Colonic mucosa (tissue), 4 donors: ENCODE results near the gene HNRNPUL1. TPM values are rescaled to one million over a fixed set of nuclear protein-coding genes. Genes with fewer than 3 reads are reported as not detected.
A peak's percentile ranks its signal among the peaks of the same experiment; 100 is the strongest.

Experiments used
- DNase-seq: peaks from one replicate; pipeline ENCODE4 v3.0.0-alpha.2; 2020
- H3K27ac ChIP-seq: fragments of 200-600 bp; one replicate; pipeline ENCODE4 v1.8.0; 2021
- H3K27me3 ChIP-seq: fragments of 200-600 bp; one replicate; pipeline ENCODE4 v1.8.0; 2021
- H3K36me3 ChIP-seq: fragments of 200-600 bp; one replicate; pipeline ENCODE4 v1.8.0; 2021
- H3K4me1 ChIP-seq: fragments of 200-600 bp; one replicate; pipeline ENCODE4 v1.8.0; 2021; ENCODE audit warnings: mild to moderate bottlenecking
- H3K4me3 ChIP-seq: fragments of 200-600 bp; one replicate; pipeline ENCODE4 v1.8.0; 2021
- H3K9ac ChIP-seq, 2 donors: one replicate each; pipeline ENCODE4 v1.7.0; 2013; ENCODE audit warnings: control low read depth in 2 of 2, low read depth in 2 of 2, low read length in 2 of 2
- H3K9me3 ChIP-seq: fragments of 200-600 bp; one replicate; pipeline ENCODE4 v1.8.0; 2021
- CTCF ChIP-seq: fragments of 200-600 bp; IDR thresholded peaks from one replicate; pipeline ENCODE4 v1.8.0; 2022; ENCODE audit warnings: antibody characterized with exemption, mild to moderate bottlenecking
- intact Hi-C: fragments of 100-400 bp; cut with DNase I; formaldehyde crosslinking; loops from one replicate; pipeline ENCODE4 v1.14.1; 2022
- total RNA-seq, 2 donors: library from RNA; stranded (reverse); fragmentation: NEBNext Ultra II Directional in 1 of 2; extraction: Animal tissue kit (Norgen Biotek cat#: 25700) in 1 of 2; gene quantifications; one replicate each; pipeline ENCODE4 v1.2.1, GENCODE V29; 2021
- donor health status: healthy.
- donor health status: DM: no; HTN: no; CAD: no.
- donor health status: DM: no; HTN: no; CAD: no.

Gene HNRNPUL1
- total RNA-seq, 2 donors from 2014 or later = 179 to 233 TPM

GRCh38 chr19:41297628-41298347 lies 33.6 kb downstream of the HNRNPUL1 start:
- Histone ChIP-seq H3K9ac (peak overlapping the region; percentile 23 to 58), H3K9me3 (no peaks in the 10 kb centered on the region), H3K36me3 (peaks cover 26% of the 10 kb centered on the region), H3K27ac (peak overlapping the region; percentile 57), H3K4me3 (no peak overlapping the region), H3K4me1 (no peaks in the 10 kb centered on the region), H3K27me3 (no peaks in the 10 kb centered on the region)
- DNase-seq = no peak
- TF ChIP-seq CTCF = no peak
- intact Hi-C loops = no loop called here

DNA sequence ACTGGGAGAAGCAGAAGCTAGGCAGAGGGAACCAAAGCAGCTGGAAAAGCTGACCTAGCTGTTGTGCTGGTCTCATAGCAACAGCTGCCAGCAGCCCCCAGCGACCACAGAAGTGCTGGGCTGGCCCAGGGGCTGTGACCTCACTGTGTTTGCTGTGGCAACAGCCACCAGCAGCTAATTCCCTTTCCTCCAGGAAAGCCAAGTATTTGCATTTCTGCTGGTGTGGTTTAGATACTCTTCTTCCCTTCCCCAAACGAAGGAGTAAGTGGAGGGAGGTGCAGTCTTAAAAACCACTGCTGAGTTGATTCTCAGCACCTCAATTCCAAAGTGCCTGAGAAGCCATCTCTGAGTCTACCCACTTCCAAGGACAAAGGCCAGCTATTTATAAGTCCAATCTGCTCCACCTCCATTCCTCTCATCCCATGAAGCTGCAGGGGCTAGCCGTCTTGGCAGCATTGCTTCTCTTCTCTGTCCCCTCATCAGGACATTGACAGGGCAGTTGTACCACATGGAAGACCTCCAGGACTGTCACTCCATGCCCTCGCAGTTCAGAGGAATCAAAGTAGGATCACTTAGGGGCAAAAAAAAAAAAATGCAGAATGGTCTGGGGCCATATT lies 34.3 kb downstream of the HNRNPUL1 start:
- Histone ChIP-seq H3K36me3 (peaks cover 24% of the 10 kb centered on the region), H3K9me3 (no peaks in the 10 kb centered on the region), H3K4me1 (no peaks in the 10 kb centered on the region), H3K27ac (peak overlapping the region; percentile 57), H3K27me3 (no peaks in the 10 kb centered on the region), H3K9ac (peak overlapping the region; percentile 23 to 58), H3K4me3 (no peak overlapping the region)
- intact Hi-C loops = no loop called here
- peak; percentile 45 for DNase-seq
- no peak for TF ChIP-seq CTCF

DNA sequence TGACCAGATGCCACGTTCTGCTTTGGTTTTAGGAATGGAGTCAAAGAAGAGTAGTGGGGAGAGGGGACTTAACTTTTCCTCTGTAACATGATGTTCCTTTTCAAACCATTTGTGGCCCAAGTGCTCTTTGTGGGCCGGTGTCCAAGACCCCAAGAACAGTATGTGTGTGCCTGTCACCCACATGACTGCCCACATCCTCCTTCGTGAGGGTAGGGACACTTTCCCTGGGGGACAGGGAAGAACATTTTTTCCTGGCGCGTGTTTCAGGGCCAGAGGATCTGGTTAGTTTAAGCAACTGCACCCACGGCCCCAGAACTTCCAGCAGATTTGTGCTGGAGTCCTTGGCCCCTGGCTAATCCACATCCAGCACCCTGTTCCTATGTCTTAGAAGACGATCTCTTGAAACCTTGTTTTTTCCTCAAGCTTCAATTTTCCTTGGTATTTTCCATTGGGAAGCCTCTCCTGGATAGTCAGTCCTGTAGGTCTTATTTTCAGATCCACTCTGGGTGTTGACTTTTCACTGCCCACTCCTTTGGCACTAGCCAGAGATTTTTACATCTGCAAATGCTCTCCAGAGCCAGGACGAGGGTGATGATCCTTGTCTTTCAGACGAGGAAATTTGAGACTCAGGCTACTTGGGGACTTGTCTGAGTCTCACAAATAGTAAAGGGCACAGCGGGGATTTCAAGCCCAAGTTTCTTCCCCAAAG lies 35.0 kb downstream of the HNRNPUL1 start:
- intact Hi-C loops = no loop called here
- Histone ChIP-seq H3K36me3 (peaks cover 17% of the 10 kb centered on the region), H3K27ac (no peak overlapping the region), H3K9me3 (no peaks in the 10 kb centered on the region), H3K4me1 (no peaks in the 10 kb centered on the region), H3K27me3 (no peaks in the 10 kb centered on the region), H3K4me3 (no peak overlapping the region), H3K9ac (peak overlapping the region in 1 of 2 donors; percentile 23)
- no peak for TF ChIP-seq CTCF
- no peak for DNase-seq

- Histone ChIP-seq H3K4me1 (no peaks in the 10 kb centered on the region), H3K4me3 (no peak overlapping the region), H3K36me3 (peaks cover 16% of the 10 kb centered on the region), H3K27me3 (no peaks in the 10 kb centered on the region), H3K9me3 (no peaks in the 10 kb centered on the region), H3K9ac (no peak overlapping the region), H3K27ac (no peak overlapping the region)
- no peak for TF ChIP-seq CTCF
- DNase-seq = no peak
- intact Hi-C loops = no loop called here
Measured at GRCh38 chr19:41299755-41300089, 35.5 kb downstream of the HNRNPUL1 start.

DNA sequence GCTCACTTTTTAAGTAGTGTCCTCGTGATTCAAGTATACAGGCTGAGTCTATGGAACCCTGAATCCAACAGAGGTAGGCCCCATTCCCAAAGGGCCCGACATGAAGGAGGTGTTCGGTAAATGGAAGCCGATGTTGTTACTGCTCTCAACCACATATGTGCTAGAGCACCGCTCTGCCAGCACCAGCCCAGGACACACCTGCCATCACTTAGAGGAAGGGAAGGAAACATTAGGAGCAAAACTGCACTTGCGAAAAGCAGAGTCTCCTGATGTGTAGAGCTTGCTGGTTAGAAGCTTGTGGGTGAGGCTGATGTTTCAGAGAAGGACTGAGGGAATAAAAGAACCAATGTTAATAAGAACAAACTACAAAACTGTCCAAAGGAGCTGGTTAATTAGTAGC lies 36.4 kb downstream of the HNRNPUL1 start:
- Histone ChIP-seq H3K27ac (no peak overlapping the region), H3K4me1 (no peaks in the 10 kb centered on the region), H3K9ac (no peak overlapping the region), H3K36me3 (peaks cover 13% of the 10 kb centered on the region), H3K9me3 (no peaks in the 10 kb centered on the region), H3K27me3 (no peaks in the 10 kb centered on the region), H3K4me3 (no peak overlapping the region)
- DNase-seq = no peak
- TF ChIP-seq CTCF = no peak
- intact Hi-C loops = no loop called here
